KG1 (cell line): ENCODE measurements around the gene CWC27.
A peak's percentile ranks its signal among the peaks of the same experiment; 100 is the strongest.

Source experiments
- DNase-seq: peaks from one replicate; lab custom pipeline; 2025; lab: John Stamatoyannopoulos, UW

CWC27 gene

GRCh38 chr5:65035211-65036206 is 266.8 kb downstream of the CWC27 start:
- DNase-seq = peak; percentile 10

- no peak for DNase-seq
Measured at GRCh38 chr5:65037831-65038815, 269.4 kb downstream of the CWC27 start.

- no peak for DNase-seq
Measured at GRCh38 chr5:65041296-65042158, 272.8 kb downstream of the CWC27 start.

- DNase-seq = no peak
Measured at GRCh38 chr5:65043843-65044359, 275.2 kb downstream of the CWC27 start.

- no peak for DNase-seq
Measured at GRCh38 chr5:65047225-65047624, 278.5 kb downstream of the CWC27 start.

- DNase-seq = no peak
Measured at GRCh38 chr5:65047948-65048690, 279.4 kb downstream of the CWC27 start.

GRCh38 chr5:65050140-65050539 is 281.4 kb downstream of the CWC27 start:
- DNase-seq = no peak

GRCh38 chr5:65050826-65051498 is 282.2 kb downstream of the CWC27 start:
- no peak for DNase-seq

- no peak for DNase-seq
Measured at GRCh38 chr5:65055938-65056337, 287.2 kb downstream of the CWC27 start.

GRCh38 chr5:65059681-65060598 is 291.2 kb downstream of the CWC27 start:
- DNase-seq = no peak

GRCh38 chr5:65061250-65061973 is 292.7 kb downstream of the CWC27 start:
- DNase-seq = no peak

- DNase-seq = no peak
Measured at GRCh38 chr5:65061974-65062353, 293.2 kb downstream of the CWC27 start.

- DNase-seq = no peak
Measured at GRCh38 chr5:65062469-65063083, 293.8 kb downstream of the CWC27 start.

GRCh38 chr5:65065001-65065511 is 296.3 kb downstream of the CWC27 start:
- no peak for DNase-seq

GRCh38 chr5:65066387-65067146 is 297.8 kb downstream of the CWC27 start:
- no peak for DNase-seq

GRCh38 chr5:65067147-65067506 is 298.4 kb downstream of the CWC27 start:
- DNase-seq = no peak
